ENCODE results near the gene VAMP4.

Gene VAMP4

GRCh38 chr1:171740987-171741871, 636 bp downstream of the VAMP4 start:
- peak; percentile 45 for DNase-seq (ENCODE audit: low read depth)
- H3K4me3 ChIP-seq (ENCODE audit: low read depth, low read length) = peak overlapping the region; percentile 85
- peak; percentile 38 for TF ChIP-seq CTCF (conservative IDR thresholded peaks at IDR 0.05; ENCODE audit: low read depth, low read length)

GRCh38 chr1:171740356-171740863, 1.5 kb downstream of the VAMP4 start:
- H3K4me3 ChIP-seq (ENCODE audit: low read depth, low read length) = peak overlapping the region; percentile 85
- DNase-seq (ENCODE audit: low read depth) = peak; percentile 18

GRCh38 chr1:171739656-171740055, 2.2 kb downstream of the VAMP4 start:
- DNase-seq (ENCODE audit: low read depth) = peak; percentile 38
- H3K4me3 ChIP-seq (ENCODE audit: low read depth, low read length) = no peak overlapping the region
- TF ChIP-seq CTCF (conservative IDR thresholded peaks at IDR 0.05; ENCODE audit: low read depth, low read length) = no peak

More at GRCh38 chr1:171740356-171740863, 1.5 kb downstream of the VAMP4 start:
- no peak for TF ChIP-seq CTCF (conservative IDR thresholded peaks at IDR 0.05; ENCODE audit: low read depth, low read length)

- no peak overlapping the region for H3K4me3 ChIP-seq (ENCODE audit: low read depth, low read length)
- no peak for DNase-seq (ENCODE audit: low read depth)
- no peak for TF ChIP-seq CTCF (conservative IDR thresholded peaks at IDR 0.05; ENCODE audit: low read depth, low read length)
These were observed 3.0 kb downstream of the VAMP4 start for GRCh38 chr1:171738911-171739310.

GRCh38 chr1:171736196-171736595, 5.7 kb downstream of the VAMP4 start:
- H3K4me3 ChIP-seq (ENCODE audit: low read depth, low read length) = no peak overlapping the region
- TF ChIP-seq CTCF (conservative IDR thresholded peaks at IDR 0.05; ENCODE audit: low read depth, low read length) = no peak
- DNase-seq (ENCODE audit: low read depth) = no peak

- no peak for TF ChIP-seq CTCF (conservative IDR thresholded peaks at IDR 0.05; ENCODE audit: low read depth, low read length)
- no peak overlapping the region for H3K4me3 ChIP-seq (ENCODE audit: low read depth, low read length)
- DNase-seq (ENCODE audit: low read depth) = no peak
These were observed 11.8 kb downstream of the VAMP4 start for GRCh38 chr1:171730052-171730451.
